ENCODE data around the gene ZFPM1. TPM values are rescaled to one million over a fixed set of nuclear protein-coding genes. Genes with fewer than 3 reads are reported as not detected.

The ZFPM1 gene
- total RNA-seq, 1 donor from 2014 or later: 6.8 TPM

DNA sequence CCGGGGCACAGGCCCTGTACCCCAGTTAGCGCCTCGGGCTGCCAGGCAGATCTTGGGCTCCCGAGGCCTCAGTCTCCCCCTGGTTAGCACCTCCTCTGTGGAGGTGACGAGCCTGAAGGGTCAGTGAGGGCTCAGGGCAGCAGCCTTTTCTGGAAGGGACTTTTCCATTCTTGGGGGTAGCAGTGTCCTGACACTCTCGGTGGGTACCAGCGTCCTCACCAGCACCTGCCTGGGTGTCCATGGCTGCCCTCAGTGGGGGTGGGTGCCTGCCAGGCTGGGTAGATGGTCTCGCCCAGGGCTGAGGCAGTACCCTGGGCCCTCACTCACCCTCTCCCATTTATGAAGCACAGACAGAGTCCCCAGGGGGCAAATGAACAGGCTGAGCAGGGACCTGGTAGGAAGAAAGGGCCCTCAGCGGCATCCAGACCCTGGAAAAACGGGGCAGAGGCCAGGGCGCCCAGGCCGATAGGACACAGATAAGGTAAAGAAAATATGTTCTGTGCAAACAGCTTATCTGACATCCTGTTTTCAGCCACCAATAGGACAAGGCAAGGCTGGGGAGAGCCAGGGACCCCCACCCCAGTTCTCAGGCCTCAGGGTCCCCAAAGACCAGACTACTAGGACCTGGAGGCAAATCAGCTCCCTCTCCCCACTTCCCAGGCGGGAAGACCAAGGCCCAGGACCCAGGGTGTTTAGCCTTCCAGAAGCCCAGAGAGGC lies 50.9 kb downstream of the ZFPM1 start:
- Mint-ChIP-seq H3K9me3 (ENCODE audit: unreplicated experiment) (no peaks in the 10 kb centered on the region), H3K4me3 (ENCODE audit: unreplicated experiment) (no peak overlapping the region), H3K27ac (ENCODE audit: unreplicated experiment) (no peak overlapping the region), H3K36me3 (ENCODE audit: low read depth, unreplicated experiment) (peaks cover 4% of the 10 kb centered on the region), H3K4me1 (ENCODE audit: unreplicated experiment) (no peaks in the 10 kb centered on the region), H3K27me3 (ENCODE audit: unreplicated experiment) (peaks cover 12% of the 10 kb centered on the region)
- TF ChIP-seq, protein P1, sequence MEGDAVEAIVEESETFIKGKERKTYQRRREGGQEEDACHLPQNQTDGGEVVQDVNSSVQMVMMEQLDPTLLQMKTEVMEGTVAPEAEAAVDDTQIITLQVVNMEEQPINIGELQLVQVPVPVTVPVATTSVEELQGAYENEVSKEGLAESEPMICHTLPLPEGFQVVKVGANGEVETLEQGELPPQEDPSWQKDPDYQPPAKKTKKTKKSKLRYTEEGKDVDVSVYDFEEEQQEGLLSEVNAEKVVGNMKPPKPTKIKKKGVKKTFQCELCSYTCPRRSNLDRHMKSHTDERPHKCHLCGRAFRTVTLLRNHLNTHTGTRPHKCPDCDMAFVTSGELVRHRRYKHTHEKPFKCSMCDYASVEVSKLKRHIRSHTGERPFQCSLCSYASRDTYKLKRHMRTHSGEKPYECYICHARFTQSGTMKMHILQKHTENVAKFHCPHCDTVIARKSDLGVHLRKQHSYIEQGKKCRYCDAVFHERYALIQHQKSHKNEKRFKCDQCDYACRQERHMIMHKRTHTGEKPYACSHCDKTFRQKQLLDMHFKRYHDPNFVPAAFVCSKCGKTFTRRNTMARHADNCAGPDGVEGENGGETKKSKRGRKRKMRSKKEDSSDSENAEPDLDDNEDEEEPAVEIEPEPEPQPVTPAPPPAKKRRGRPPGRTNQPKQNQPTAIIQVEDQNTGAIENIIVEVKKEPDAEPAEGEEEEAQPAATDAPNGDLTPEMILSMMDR (IDR thresholded peaks at IDR 0.05; ENCODE audit: unreplicated experiment): no peak
- DNase-seq (ENCODE audit: low spot score): no peak

DNA sequence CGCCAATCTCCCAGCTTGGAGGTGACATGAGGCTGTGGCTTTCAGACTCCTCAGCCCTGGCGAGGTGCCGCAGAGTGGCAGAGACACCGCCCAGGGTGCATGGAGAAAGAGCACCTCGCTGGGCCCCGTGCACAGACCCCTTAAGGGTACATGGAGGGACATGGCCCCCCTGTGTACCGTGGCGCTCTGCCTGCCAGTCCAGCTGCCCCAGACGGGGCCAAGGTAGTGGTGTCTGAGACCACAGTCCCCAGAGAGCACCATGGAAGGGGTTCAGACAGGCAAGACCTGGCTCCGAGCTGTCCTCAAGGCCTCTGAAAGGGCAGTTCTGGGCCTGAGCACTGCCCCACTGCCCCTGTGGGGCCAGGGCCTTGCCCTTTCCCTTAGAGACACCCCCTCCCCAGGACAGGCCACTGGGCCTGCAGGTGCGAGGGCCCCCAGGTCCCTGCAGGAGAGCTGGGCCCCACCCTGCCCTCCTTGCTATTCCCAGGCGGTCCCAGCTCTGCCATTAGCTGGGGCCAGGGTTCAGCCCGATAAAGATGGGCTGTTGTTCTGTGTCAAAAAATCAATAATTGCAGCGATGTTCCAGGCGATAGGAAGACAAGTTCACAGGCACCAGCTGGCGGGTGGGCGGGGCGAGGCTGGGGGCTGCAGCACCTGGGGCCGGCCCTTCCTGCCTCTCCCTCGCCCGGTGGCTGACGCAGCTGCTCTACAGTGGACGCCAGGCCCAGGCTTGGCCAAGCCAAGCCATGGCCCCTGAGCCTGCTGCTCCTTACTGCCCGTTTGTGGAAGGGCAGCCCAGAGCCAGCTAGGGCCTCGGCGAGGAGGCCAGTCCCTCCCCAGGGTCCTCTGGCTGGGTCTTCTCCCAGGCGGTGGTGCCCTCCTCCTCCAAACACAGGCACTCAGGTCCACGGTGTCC lies 51.7 kb downstream of the ZFPM1 start:
- H3K9me3 Mint-ChIP-seq (ENCODE audit: unreplicated experiment): no peaks in the 10 kb centered on the region
- TF ChIP-seq, protein P1 (IDR thresholded peaks at IDR 0.05; ENCODE audit: unreplicated experiment): no peak
- H3K27me3 Mint-ChIP-seq (ENCODE audit: unreplicated experiment): peaks cover 12% of the 10 kb centered on the region
- H3K27ac Mint-ChIP-seq (ENCODE audit: unreplicated experiment): no peak overlapping the region
- no peaks in the 10 kb centered on the region for H3K4me1 Mint-ChIP-seq (ENCODE audit: unreplicated experiment)
- peaks cover 4% of the 10 kb centered on the region for H3K36me3 Mint-ChIP-seq (ENCODE audit: low read depth, unreplicated experiment)
- no peak overlapping the region for H3K4me3 Mint-ChIP-seq (ENCODE audit: unreplicated experiment)
- DNase-seq (ENCODE audit: low spot score): no peak

DNA sequence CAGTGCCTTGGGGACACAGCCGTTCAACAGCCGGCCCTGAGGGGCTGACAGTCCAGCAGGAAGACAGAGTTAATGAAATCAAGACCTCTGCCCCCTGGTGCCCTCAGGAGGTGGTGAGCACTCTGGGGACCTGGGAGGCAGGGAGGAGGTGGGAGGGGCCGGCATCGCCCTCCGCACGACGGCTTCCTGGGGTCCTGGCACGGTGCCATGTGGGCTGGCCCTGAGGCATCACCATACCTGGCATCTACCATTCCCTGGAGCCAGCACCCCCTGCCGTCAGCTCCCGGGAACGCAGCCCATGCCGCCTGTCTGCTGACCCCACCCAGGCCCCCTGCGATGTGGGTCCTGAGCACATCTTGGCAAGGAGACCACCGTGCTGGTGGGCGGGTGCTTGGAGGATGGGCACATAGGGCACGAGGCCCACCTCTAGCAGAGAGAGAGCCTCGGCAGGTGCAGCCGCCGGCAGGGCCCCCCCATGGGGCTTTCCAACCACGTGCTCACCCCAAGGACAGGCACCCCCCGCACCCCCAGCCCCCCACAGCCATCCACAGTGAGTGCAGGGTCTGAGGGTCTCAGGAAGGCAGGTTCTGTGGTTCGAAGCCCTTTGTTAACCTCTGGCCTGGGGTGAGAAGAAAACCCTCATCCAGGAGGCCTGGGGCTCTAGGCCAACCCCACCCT lies 52.5 kb downstream of the ZFPM1 start:
- H3K9me3 Mint-ChIP-seq (ENCODE audit: unreplicated experiment): no peaks in the 10 kb centered on the region

DNA sequence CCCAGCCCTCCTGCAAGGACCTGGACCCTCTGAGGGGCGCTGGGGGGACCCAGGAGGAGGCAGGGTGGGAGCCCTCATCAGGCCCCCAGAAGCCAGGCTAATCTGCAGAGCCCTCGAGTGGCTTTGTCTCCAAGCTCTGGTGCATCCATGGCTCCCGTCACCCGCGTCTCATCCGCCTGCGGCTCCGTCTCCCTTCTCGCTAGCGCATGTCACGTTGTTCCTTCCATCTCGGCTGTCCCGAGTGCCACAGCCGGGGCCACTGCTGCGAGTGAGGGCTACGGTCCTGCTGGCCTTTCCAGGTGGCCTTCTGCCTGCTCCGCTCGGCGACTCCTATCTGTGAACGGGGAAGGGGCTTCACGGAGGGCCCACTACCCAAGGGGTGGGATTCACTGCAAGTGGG lies 53.6 kb downstream of the ZFPM1 start:
- Mint-ChIP-seq H3K27me3 (ENCODE audit: unreplicated experiment) (peaks cover 9% of the 10 kb centered on the region), H3K4me1 (ENCODE audit: unreplicated experiment) (no peaks in the 10 kb centered on the region), H3K36me3 (ENCODE audit: low read depth, unreplicated experiment) (no peaks in the 10 kb centered on the region), H3K9me3 (ENCODE audit: unreplicated experiment) (no peaks in the 10 kb centered on the region), H3K27ac (ENCODE audit: unreplicated experiment) (no peak overlapping the region), H3K4me3 (ENCODE audit: unreplicated experiment) (no peak overlapping the region)
- TF ChIP-seq, protein P1 (IDR thresholded peaks at IDR 0.05; ENCODE audit: unreplicated experiment): no peak
- DNase-seq (ENCODE audit: low spot score): no peak

More for the DNA sequence above, 52.5 kb downstream of the ZFPM1 start:
- Mint-ChIP-seq H3K27me3 (ENCODE audit: unreplicated experiment) (peaks cover 12% of the 10 kb centered on the region), H3K4me1 (ENCODE audit: unreplicated experiment) (no peaks in the 10 kb centered on the region), H3K27ac (ENCODE audit: unreplicated experiment) (no peak overlapping the region), H3K4me3 (ENCODE audit: unreplicated experiment) (no peak overlapping the region), H3K36me3 (ENCODE audit: low read depth, unreplicated experiment) (peaks cover 4% of the 10 kb centered on the region)
- TF ChIP-seq, protein P1 (IDR thresholded peaks at IDR 0.05; ENCODE audit: unreplicated experiment): peak; percentile 18
- peak; percentile 40 for DNase-seq (ENCODE audit: low spot score)
